ENCODE measurements around the gene GPC6.

The GPC6 gene

GRCh38 chr13:93521307-93521706 lies 294.7 kb downstream of the GPC6 start:
- DNase-seq = no peak

- DNase-seq = no peak
Measured at GRCh38 chr13:93522501-93522900, 295.9 kb downstream of the GPC6 start.

- DNase-seq = no peak
Measured at GRCh38 chr13:93525087-93525486, 298.5 kb downstream of the GPC6 start.

- no peak for DNase-seq
Measured at GRCh38 chr13:93527748-93528297, 301.2 kb downstream of the GPC6 start.

- no peak for DNase-seq
Measured at GRCh38 chr13:93529961-93530360, 303.4 kb downstream of the GPC6 start.

GRCh38 chr13:93534181-93534700 lies 307.6 kb downstream of the GPC6 start:
- DNase-seq = no peak

GRCh38 chr13:93535251-93535650 lies 308.6 kb downstream of the GPC6 start:
- DNase-seq = no peak

- DNase-seq = no peak
Measured at GRCh38 chr13:93539914-93540313, 313.3 kb downstream of the GPC6 start.

GRCh38 chr13:93547886-93548285 lies 321.3 kb downstream of the GPC6 start:
- no peak for DNase-seq

GRCh38 chr13:93549326-93550005 lies 322.9 kb downstream of the GPC6 start:
- no peak for DNase-seq

GRCh38 chr13:93550236-93550635 lies 323.6 kb downstream of the GPC6 start:
- no peak for DNase-seq

- DNase-seq = no peak
Measured at GRCh38 chr13:93552596-93552995, 326.0 kb downstream of the GPC6 start.

- DNase-seq = no peak
Measured at GRCh38 chr13:93554514-93554913, 327.9 kb downstream of the GPC6 start.

- no peak for DNase-seq
Measured at GRCh38 chr13:93558637-93559036, 332.0 kb downstream of the GPC6 start.

- no peak for DNase-seq
Measured at GRCh38 chr13:93559718-93560117, 333.1 kb downstream of the GPC6 start.

- DNase-seq = no peak
Measured at GRCh38 chr13:93561576-93562225, 335.1 kb downstream of the GPC6 start.

GRCh38 chr13:93562676-93563075 lies 336.1 kb downstream of the GPC6 start:
- DNase-seq = no peak

- DNase-seq = no peak
Measured at GRCh38 chr13:93577105-93577504, 350.5 kb downstream of the GPC6 start.

- DNase-seq = no peak
Measured at GRCh38 chr13:93589788-93590187, 363.2 kb downstream of the GPC6 start.

GRCh38 chr13:93603043-93603442 lies 376.4 kb downstream of the GPC6 start:
- no peak for DNase-seq

- DNase-seq = no peak
Measured at GRCh38 chr13:93614776-93615175, 388.2 kb downstream of the GPC6 start.

GRCh38 chr13:93620181-93620765 lies 393.7 kb downstream of the GPC6 start:
- no peak for DNase-seq

- no peak for DNase-seq
Measured at GRCh38 chr13:93621051-93621450, 394.4 kb downstream of the GPC6 start.

- no peak for DNase-seq
Measured at GRCh38 chr13:93621966-93622365, 395.4 kb downstream of the GPC6 start.
